GM12875 (cell line): ENCODE measurements around the gene LRP6.
A peak's percentile ranks its signal among the peaks of the same experiment; 100 is the strongest.
"Not testable (repeated sequence)": the region's sequence is repeated elsewhere in the genome, so short reads cannot be mapped to it uniquely, and the experiment has no call there.

Source experiments
- H3K4me3 ChIP-seq: one replicate; pipeline ENCODE4 v1.5.1; 2011; ENCODE audit warnings: low read depth, low read length, control low read depth
- TF ChIP-seq, protein P1 (sequence below): IDR thresholded peaks from 2 replicates; pipeline ENCODE4 v1.5.1; 2011; ENCODE audit warnings: low read depth, mild to moderate bottlenecking, control low read depth, inconsistent platforms, low read length, moderate library complexity, borderline replicate concordance; ENCODE audit not compliant: insufficient read depth

Gene LRP6

DNA sequence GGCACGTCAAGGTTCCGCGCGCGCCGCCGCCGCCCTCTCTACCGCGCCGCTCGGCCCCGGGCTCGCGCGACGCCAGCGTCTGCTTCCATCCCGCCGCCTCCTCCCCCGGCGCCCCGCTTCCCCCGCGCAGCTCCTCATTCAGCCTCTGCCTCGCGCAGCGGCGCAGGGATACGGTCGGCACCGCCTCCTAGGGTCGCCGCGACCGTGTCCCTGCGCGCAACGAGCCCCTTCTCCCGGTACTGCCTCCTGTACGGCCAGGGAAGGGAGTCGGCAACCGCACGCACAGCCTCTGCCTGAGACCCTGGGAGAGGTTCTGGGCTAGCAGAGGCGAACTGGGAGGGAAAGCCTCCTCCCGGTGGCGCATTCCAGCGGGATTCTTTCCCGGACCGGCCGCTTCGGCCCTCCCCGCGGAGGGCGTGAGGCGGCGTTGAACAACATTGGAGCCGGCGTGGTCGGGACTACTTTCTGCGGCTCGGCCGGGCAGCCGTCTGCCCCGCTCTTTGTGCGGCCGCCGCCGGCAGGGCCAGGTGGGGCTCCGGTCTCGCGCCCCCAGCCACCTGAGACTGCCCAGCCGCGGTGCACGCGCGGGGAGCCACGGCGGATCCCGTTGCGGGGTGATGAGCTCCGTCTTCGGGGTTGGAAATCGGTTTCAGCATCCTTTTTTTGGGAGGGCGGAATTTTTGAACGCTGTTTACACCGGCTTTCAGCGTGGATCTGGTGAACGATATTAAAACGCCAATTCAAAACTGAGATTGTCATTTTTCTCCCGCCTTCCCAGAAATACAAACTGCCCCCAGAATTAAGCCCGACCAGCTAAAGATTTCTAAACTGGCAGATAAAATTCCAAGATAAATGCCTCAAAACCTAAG lies at the start of gene LRP6:
Gene LRP6, minus strand, starts transcription at position 172 of the 869 bp plus-strand sequence. CDS start 309 bp downstream, outside the sequence.
- TF ChIP-seq, protein P1, sequence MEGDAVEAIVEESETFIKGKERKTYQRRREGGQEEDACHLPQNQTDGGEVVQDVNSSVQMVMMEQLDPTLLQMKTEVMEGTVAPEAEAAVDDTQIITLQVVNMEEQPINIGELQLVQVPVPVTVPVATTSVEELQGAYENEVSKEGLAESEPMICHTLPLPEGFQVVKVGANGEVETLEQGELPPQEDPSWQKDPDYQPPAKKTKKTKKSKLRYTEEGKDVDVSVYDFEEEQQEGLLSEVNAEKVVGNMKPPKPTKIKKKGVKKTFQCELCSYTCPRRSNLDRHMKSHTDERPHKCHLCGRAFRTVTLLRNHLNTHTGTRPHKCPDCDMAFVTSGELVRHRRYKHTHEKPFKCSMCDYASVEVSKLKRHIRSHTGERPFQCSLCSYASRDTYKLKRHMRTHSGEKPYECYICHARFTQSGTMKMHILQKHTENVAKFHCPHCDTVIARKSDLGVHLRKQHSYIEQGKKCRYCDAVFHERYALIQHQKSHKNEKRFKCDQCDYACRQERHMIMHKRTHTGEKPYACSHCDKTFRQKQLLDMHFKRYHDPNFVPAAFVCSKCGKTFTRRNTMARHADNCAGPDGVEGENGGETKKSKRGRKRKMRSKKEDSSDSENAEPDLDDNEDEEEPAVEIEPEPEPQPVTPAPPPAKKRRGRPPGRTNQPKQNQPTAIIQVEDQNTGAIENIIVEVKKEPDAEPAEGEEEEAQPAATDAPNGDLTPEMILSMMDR: no peak
- H3K4me3 ChIP-seq: peak within 1 kb of the TSS; percentile 99

DNA sequence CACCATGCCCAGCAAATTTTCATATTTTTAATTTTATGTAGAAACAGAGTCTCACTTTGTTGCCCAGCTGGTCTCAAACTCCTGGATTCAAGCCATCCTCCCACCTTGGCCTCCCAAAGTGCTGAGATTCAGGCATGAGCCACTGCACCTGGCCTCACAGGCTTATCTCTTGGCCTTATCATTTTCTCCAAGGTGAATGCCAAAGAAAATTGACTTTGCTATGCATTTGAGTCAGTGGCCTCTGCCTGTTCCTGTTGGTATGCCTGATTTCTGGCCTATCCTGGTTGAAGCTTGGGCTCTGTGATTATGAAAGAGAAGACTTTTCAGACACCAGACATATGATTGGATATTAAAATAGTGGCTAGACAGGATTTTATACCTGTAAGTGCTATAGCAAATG lies 49.0 kb upstream of the LRP6 start:
- no peak overlapping the region for H3K4me3 ChIP-seq
- TF ChIP-seq, protein P1: no peak

GRCh38 chr12:12310695-12311094 lies 43.9 kb upstream of the LRP6 start:
- not testable (repeated sequence) for H3K4me3 ChIP-seq

GRCh38 chr12:12305568-12306300 lies 38.9 kb upstream of the LRP6 start:
- TF ChIP-seq, protein P1: no peak
- no peak overlapping the region for H3K4me3 ChIP-seq

GRCh38 chr12:12302976-12303375 lies 36.1 kb upstream of the LRP6 start:
- TF ChIP-seq, protein P1: no peak

DNA sequence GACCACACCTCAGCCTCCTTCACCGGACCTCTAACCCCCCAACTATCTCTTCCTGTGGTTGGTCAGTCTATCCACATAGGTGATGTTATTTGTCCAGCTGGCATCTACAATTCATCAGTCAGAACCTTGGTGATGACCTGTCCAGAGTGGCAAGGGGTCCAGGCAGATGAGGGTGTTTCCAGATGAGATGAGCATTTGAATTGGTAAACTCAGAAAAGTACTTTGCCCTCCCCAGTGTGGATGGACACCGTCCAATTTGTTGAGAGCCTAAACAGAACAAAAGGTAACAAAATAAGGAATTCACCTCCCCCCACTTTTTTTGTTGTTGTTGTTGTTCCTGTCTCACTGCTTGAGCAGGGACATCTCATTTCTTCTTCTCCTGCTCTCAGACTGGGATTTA lies 34.3 kb upstream of the LRP6 start:
- TF ChIP-seq, protein P1: no peak
- H3K4me3 ChIP-seq: no peak overlapping the region

More at GRCh38 chr12:12302976-12303375, 36.1 kb upstream of the LRP6 start:
- no peak overlapping the region for H3K4me3 ChIP-seq

- no peak overlapping the region for H3K4me3 ChIP-seq
- TF ChIP-seq, protein P1: no peak
Measured at GRCh38 chr12:12297201-12297830, 30.5 kb upstream of the LRP6 start.
